ENCODE results near the gene ANK2. TPM values are rescaled to one million over a fixed set of nuclear protein-coding genes. Genes with fewer than 3 reads are reported as not detected.

The ANK2 gene
- total RNA-seq, 2 donors from 2014 or later: 3.5 to 26.0 TPM

GRCh38 chr4:113043591-113043990 is 5.9 kb upstream of the ANK2 start:
- Histone ChIP-seq H3K4me1 (replicated peaks) (no peaks in the 10 kb centered on the region), H3K9me3 (no peaks in the 10 kb centered on the region), H3K36me3 (no peaks in the 10 kb centered on the region), H3K4me3 (no peak overlapping the region), H3K27ac (no peak overlapping the region), H3K27me3 (replicated peaks; ENCODE audit: insufficient read depth) (no peaks in the 10 kb centered on the region)
- DNase-seq (ENCODE audit: low spot score): no peak
- TF ChIP-seq POLR2AphosphoS5 (IDR thresholded peaks at IDR 0.05): no peak
- TF ChIP-seq POLR2A (IDR thresholded peaks at IDR 0.05): no peak
- TF ChIP-seq, protein P1, sequence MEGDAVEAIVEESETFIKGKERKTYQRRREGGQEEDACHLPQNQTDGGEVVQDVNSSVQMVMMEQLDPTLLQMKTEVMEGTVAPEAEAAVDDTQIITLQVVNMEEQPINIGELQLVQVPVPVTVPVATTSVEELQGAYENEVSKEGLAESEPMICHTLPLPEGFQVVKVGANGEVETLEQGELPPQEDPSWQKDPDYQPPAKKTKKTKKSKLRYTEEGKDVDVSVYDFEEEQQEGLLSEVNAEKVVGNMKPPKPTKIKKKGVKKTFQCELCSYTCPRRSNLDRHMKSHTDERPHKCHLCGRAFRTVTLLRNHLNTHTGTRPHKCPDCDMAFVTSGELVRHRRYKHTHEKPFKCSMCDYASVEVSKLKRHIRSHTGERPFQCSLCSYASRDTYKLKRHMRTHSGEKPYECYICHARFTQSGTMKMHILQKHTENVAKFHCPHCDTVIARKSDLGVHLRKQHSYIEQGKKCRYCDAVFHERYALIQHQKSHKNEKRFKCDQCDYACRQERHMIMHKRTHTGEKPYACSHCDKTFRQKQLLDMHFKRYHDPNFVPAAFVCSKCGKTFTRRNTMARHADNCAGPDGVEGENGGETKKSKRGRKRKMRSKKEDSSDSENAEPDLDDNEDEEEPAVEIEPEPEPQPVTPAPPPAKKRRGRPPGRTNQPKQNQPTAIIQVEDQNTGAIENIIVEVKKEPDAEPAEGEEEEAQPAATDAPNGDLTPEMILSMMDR (IDR thresholded peaks at IDR 0.05): no peak
- intact Hi-C loops (cut with DNase I): no loop called here

GRCh38 chr4:113050371-113050755 is 910 bp downstream of the ANK2 start:
- WGBS: 21% methylated on average over 2 of the region's 2 CpGs
- no peak for DNase-seq (ENCODE audit: low spot score)
- no peaks in the 10 kb centered on the region for H3K4me1 ChIP-seq (replicated peaks)
- TF ChIP-seq POLR2A (IDR thresholded peaks at IDR 0.05) (no peak), POLR2AphosphoS5 (IDR thresholded peaks at IDR 0.05) (no peak)
- TF ChIP-seq, protein P1 (IDR thresholded peaks at IDR 0.05): no peak
- no peak overlapping the region for H3K27ac ChIP-seq
- H3K27me3 ChIP-seq (replicated peaks; ENCODE audit: insufficient read depth): no peaks in the 10 kb centered on the region
- intact Hi-C loops (cut with DNase I): loop anchor here (2.0 kb wide), 1 partner anchor 34 kb away; no protein-coding TSS in a partner anchor
- no peaks in the 10 kb centered on the region for H3K36me3 ChIP-seq
- H3K4me3 ChIP-seq: no peak overlapping the region
- no peaks in the 10 kb centered on the region for H3K9me3 ChIP-seq

DNA sequence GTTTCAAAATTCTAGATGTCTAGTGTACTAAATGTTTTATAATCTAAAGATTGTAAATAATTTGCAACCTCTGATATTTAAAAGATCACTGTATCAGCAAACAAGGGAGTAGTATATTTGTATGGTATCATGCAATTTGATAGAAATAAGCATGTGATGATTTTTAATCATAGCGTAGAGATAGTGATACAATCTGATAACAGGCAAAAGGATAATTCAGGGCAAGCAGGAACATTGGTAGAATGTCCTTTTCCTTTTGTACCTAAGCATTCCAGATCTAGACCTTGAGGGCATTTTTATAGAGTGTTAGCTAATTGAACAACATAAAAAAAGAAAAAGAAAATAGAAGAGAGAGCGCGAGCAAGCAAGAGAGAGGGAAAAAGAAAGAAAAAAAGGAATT is 1.4 kb downstream of the ANK2 start:
- TF ChIP-seq POLR2A (IDR thresholded peaks at IDR 0.05) (no peak), POLR2AphosphoS5 (IDR thresholded peaks at IDR 0.05) (no peak)
- TF ChIP-seq, protein P1 (IDR thresholded peaks at IDR 0.05): no peak

DNA sequence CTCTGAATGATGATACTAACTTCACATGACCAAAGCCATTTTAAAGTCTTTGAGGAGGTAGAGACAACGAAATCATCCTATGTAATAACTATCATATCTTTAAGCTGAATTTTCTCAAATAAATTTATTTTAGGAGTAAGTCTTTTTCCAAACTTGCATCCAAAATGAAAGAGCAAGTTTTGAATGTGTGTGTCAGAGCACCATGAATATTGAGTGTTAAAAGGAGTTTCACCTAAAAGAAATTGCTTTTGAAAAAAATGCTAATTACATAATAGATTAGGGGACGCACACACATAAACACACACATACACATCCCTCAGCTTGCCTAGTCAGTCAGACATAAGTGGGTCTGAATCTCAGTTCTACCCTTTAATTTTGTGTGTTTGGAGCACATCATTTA is 1.9 kb downstream of the ANK2 start:
- H3K27ac ChIP-seq: no peak overlapping the region
- WGBS: 94% methylated on average over 2 of the region's 2 CpGs
- intact Hi-C loops (cut with DNase I): loop anchor here (2.0 kb wide), 1 partner anchor 35 kb away; no protein-coding TSS in a partner anchor
- TF ChIP-seq POLR2AphosphoS5 (IDR thresholded peaks at IDR 0.05) (no peak), POLR2A (IDR thresholded peaks at IDR 0.05) (no peak)
- H3K4me1 ChIP-seq (replicated peaks): no peaks in the 10 kb centered on the region
- H3K27me3 ChIP-seq (replicated peaks; ENCODE audit: insufficient read depth): no peaks in the 10 kb centered on the region
- no peak overlapping the region for H3K4me3 ChIP-seq
- H3K9me3 ChIP-seq: no peaks in the 10 kb centered on the region
- H3K36me3 ChIP-seq: no peaks in the 10 kb centered on the region
- no peak for DNase-seq (ENCODE audit: low spot score)

More for the DNA sequence above, 1.4 kb downstream of the ANK2 start:
- intact Hi-C loops (cut with DNase I): loop anchor here (2.0 kb wide), 1 partner anchor 34 kb away; no protein-coding TSS in a partner anchor
- Histone ChIP-seq H3K36me3 (no peaks in the 10 kb centered on the region), H3K27ac (no peak overlapping the region), H3K27me3 (replicated peaks; ENCODE audit: insufficient read depth) (no peaks in the 10 kb centered on the region), H3K4me3 (no peak overlapping the region), H3K9me3 (no peaks in the 10 kb centered on the region), H3K4me1 (replicated peaks) (no peaks in the 10 kb centered on the region)
- no peak for DNase-seq (ENCODE audit: low spot score)
- 51% methylated on average over 3 of the region's 3 CpGs for WGBS

DNA sequence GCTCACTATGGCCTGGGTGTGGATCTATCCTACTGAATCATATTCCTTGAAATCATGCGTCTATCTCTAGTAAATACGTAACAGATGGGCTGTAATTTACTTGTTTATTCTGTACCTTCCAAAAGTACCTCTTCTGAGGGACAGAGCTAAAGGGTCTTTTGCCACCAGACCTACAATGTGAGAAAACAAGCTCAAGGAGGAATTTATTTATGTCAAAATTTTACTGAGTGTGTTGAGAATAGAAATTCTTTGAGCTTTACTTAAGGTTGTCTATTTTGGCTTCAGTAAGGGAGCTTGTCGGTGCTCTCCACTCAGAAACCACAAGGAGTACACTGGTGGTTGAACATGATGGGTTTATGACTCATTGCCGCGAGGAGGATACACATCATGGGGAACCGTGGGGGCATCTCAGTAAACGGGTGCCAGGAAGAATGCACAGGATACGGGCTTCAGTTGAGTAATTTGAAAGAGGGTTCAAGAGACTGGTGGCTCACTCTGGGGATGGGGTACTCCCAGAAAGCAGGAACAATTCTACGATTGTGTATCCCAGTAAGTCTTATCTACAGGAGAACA is 3.0 kb downstream of the ANK2 start:
- Histone ChIP-seq H3K27me3 (replicated peaks; ENCODE audit: insufficient read depth) (no peaks in the 10 kb centered on the region), H3K9me3 (no peaks in the 10 kb centered on the region), H3K4me3 (no peak overlapping the region), H3K36me3 (no peaks in the 10 kb centered on the region), H3K27ac (no peak overlapping the region), H3K4me1 (replicated peaks) (no peaks in the 10 kb centered on the region)
- 77% methylated on average over 9 of the region's 9 CpGs for WGBS
- intact Hi-C loops (cut with DNase I): no loop called here
- no peak for DNase-seq (ENCODE audit: low spot score)
- TF ChIP-seq POLR2A (IDR thresholded peaks at IDR 0.05) (no peak), POLR2AphosphoS5 (IDR thresholded peaks at IDR 0.05) (no peak)
- TF ChIP-seq, protein P1 (IDR thresholded peaks at IDR 0.05): no peak
